HCT116 (cell line): ENCODE results near the gene CBY1.

Experiments
- CTCF ChIP-seq, 3 experiments: fragments of 200-600 bp in 1 of 3; sonication (generic) in 1 of 3; IDR thresholded peaks in 2 of 3; conservative IDR thresholded peaks in 1 of 3; 2 replicates each; pipeline ENCODE4 v1.5.1; 2012 to 2017; ENCODE audit warnings: low read depth in 2 of 3, low read length in 2 of 3, antibody characterized with exemption in 1 of 3, borderline replicate concordance in 1 of 3, control low read depth in 1 of 3, mild to moderate bottlenecking in 1 of 3, mixed read lengths in 1 of 3, mixed run types in 1 of 3, moderate library complexity in 1 of 3; ENCODE audit not compliant: insufficient read depth in 1 of 3
- POLR2A ChIP-seq: IDR thresholded peaks from 2 replicates; pipeline ENCODE4 v1.7.0; 2011; ENCODE audit warnings: borderline replicate concordance; ENCODE audit not compliant: insufficient read depth, insufficient read length; ENCODE audit errors: extremely low read depth
- REST ChIP-seq: IDR thresholded peaks from 2 replicates; pipeline ENCODE4 v1.6.1; 2012; ENCODE audit warnings: low read depth

DNA sequence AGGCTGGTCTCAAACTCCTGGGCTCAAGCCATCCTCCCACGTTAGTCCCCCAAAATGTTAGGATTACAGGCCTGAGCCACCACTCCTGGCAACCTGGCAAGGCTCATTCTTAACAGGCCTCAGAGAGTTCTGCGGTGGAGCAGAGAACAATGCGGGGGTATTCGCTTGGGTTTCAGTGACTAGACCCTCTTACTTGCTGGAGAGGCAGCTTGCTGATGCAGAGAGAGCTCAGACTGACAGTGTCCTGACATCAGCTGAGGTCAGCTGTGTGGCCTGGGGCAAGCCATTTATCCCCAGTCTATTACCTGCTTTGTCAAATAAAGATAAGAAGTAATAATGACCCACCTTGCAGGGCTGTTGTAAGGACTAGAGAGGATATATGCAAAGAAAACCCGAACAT lies 46.2 kb upstream of the CBY1 start:
- TF ChIP-seq REST = no peak
- TF ChIP-seq CTCF (IDR thresholded peaks at IDR 0.05 in 2 of 3, conservative IDR thresholded peaks at IDR 0.05 in 1 of 3; ENCODE audit: borderline replicate concordance in 1 of 3, insufficient read depth in 1 of 3, low read depth in 2 of 3, low read length in 2 of 3) = no peak
- TF ChIP-seq POLR2A = no peak
